PFSK-1 (cell line): ENCODE measurements around the gene MYO1D.

Experiments
- FOXP2 ChIP-seq: optimal IDR thresholded peaks from 2 replicates; pipeline ENCODE3; 2011; ENCODE audit warnings: borderline replicate concordance, control low read depth, inconsistent platforms; ENCODE audit not compliant: insufficient read depth; ENCODE audit errors: extremely low read length, extremely low read depth
- POLR2AphosphoS5 ChIP-seq: IDR thresholded peaks from 2 replicates; pipeline ENCODE4 v1.6.1; 2012; ENCODE audit warnings: low read depth, mild to moderate bottlenecking, control low read depth, low read length, moderate library complexity
- REST ChIP-seq, 2 experiments: IDR thresholded peaks; 2 replicates each; pipeline versions ENCODE4 v1.6.1 to v1.8.0; 2011 to 2012; ENCODE audit warnings: low read depth in 2 of 2, low read length in 2 of 2, control low read depth in 1 of 2, inconsistent platforms in 1 of 2, mild to moderate bottlenecking in 1 of 2, moderate library complexity in 1 of 2; ENCODE audit not compliant: insufficient read depth in 1 of 2
- SIN3A ChIP-seq: IDR thresholded peaks from 2 replicates; pipeline ENCODE4 v1.6.1; 2012; ENCODE audit warnings: mild to moderate bottlenecking, low read length, moderate library complexity, borderline replicate concordance; ENCODE audit not compliant: insufficient read depth
- TAF1 ChIP-seq: IDR thresholded peaks from 2 replicates; pipeline ENCODE4 v1.6.1; 2012; ENCODE audit warnings: low read length, control low read depth, borderline replicate concordance; ENCODE audit not compliant: insufficient read depth

Gene MYO1D

GRCh38 chr17:32871746-32872145, 5.2 kb downstream of the MYO1D start:
- TF ChIP-seq FOXP2 (no peak), REST (IDR thresholded peaks at IDR 0.05; ENCODE audit: insufficient read depth in 1 of 2, low read depth in 2 of 2, low read length in 2 of 2) (no peak), POLR2AphosphoS5 (no peak)

DNA sequence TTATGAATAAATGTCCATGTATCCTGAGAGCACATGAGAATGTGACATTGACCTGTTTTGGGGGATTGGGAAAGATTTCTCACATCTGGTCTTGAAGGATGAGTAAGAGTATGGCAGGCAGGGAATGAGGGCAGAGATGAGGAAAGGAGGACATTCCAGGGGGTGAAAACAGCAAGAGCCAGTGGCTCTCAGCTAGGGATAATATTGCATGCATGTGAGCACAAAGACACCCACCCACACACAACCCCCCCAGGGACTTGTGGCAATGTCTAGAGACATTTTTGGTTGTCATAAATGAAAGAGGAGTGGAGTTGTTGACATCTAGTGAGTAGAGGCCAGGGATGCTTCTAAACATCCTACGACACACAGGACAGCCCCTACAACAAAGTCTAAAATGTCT, 6.0 kb downstream of the MYO1D start:
- TF ChIP-seq TAF1 (no peak), SIN3A (no peak), REST (IDR thresholded peaks at IDR 0.05; ENCODE audit: insufficient read depth in 1 of 2, low read depth in 2 of 2, low read length in 2 of 2) (no peak), POLR2AphosphoS5 (no peak), FOXP2 (no peak)

DNA sequence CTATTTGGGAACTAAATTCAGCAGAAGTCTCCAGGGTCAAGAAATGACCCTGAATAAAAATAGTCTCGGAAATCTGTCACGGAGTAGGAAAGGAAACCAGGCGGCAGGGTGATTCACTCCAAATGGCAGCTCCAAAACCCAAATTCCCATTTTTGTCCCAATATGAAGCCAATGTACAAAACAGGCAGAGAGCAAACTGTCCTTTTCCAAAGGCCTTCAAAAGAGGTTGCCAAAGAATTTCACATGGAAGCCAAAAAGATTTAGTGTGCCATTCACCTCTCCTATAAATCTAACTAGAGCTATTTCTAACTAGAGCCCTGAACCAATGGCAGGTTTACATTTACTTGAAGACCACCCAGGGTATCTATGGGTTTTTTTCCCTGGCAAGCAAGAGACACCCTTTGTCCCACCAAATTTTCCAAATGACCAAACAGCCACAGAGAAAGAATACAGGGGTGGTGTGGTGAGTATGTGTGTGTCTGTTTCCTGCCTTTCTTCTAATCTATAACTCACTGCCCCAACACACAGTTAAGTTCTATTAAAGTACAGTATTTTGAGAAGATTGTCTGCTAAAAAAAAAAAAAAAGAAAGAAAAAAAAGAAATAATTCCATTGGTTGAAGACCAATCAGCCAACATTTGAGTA, 6.8 kb downstream of the MYO1D start:
- TF ChIP-seq FOXP2 = no peak
- no peak for TF ChIP-seq POLR2AphosphoS5
- no peak for TF ChIP-seq SIN3A
- TF ChIP-seq TAF1 = no peak
- TF ChIP-seq REST (IDR thresholded peaks at IDR 0.05; ENCODE audit: insufficient read depth in 1 of 2, low read depth in 2 of 2, low read length in 2 of 2) = no peak

DNA sequence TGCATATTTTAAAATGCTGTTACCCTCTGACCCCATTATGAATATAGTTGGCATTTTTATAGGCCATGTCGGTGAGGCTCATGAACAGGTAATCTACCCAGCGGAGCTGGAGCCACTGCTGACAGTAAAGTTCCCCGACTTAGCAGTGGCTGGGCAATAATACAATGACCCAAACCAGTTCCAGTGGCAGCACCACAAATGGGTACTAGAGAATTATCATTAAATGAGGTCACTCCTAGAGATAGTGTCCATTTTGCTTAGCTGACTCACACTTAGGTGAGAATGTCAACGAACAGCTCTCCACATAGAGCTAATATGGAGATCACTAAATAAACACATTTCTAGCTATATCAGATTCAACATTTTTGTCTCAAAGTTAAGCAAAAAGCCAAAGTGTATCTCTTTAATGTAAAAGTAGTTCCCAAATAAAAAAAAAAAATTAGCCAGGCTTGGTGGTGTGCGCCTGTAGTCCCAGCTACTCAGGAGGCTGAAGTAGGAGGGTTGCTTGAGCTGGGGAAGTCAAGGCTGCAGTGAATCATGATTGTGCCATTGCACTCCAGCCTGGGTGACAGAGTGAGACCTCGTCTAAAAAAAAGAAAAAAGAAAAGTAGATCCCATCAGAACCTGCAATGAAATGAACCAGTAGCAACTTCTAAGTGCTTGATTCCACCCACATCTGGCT, 7.4 kb downstream of the MYO1D start:
- TF ChIP-seq SIN3A (no peak), POLR2AphosphoS5 (no peak), FOXP2 (no peak), REST (IDR thresholded peaks at IDR 0.05; ENCODE audit: insufficient read depth in 1 of 2, low read depth in 2 of 2, low read length in 2 of 2) (no peak), TAF1 (no peak)
